ENCODE data around the gene KRTAP5-6.
"Not testable (repeated sequence)": the region's sequence is repeated elsewhere in the genome, so short reads cannot be mapped to it uniquely, and the experiment has no call there.

The KRTAP5-6 gene

GRCh38 chr11:1660111-1660867 lies 36.7 kb upstream of the KRTAP5-6 start:
- TF ChIP-seq CTCF (IDR thresholded peaks at IDR 0.05; ENCODE audit: low read length) (no peak), EZH2 (IDR thresholded peaks at IDR 0.05; ENCODE audit: borderline replicate concordance, low read length) (no peak)
- Histone ChIP-seq H3K9me2 (ENCODE audit: low read depth, low read length) (no peaks in the 10 kb centered on the region), H3K9ac (ENCODE audit: low read length) (no peak overlapping the region), H3K9me3 (ENCODE audit: low read length) (no peaks in the 10 kb centered on the region), H3K27ac (ENCODE audit: low read depth, low read length, poor library complexity, severe bottlenecking) (no peak overlapping the region), H2AFZ (ENCODE audit: low read length) (no peak overlapping the region), H4K20me1 (ENCODE audit: insufficient read depth, low read length) (no peaks in the 10 kb centered on the region), H3F3A (ENCODE audit: insufficient read depth, low read length) (no peaks in the 10 kb centered on the region), H3K4me1 (ENCODE audit: insufficient read depth, low read length, severe bottlenecking) (no peaks in the 10 kb centered on the region), H3K27me3 (ENCODE audit: insufficient read depth, low read length) (no peaks in the 10 kb centered on the region; the same call in 1 of the 2 replicates), H3K36me3 (ENCODE audit: insufficient read depth, low read length) (no peaks in the 10 kb centered on the region), H3K4me3 (ENCODE audit: low read depth, low read length, poor library complexity, severe bottlenecking) (no peak overlapping the region), H3K79me2 (ENCODE audit: insufficient read depth, low read length) (no peaks in the 10 kb centered on the region), H3K4me2 (ENCODE audit: low read length) (no peak overlapping the region)

- not testable (repeated sequence) for H3K79me2 ChIP-seq (ENCODE audit: insufficient read depth, low read length); H3K27ac ChIP-seq (ENCODE audit: low read depth, low read length, poor library complexity, severe bottlenecking); H3K9me2 ChIP-seq (ENCODE audit: low read depth, low read length); H3K4me2 ChIP-seq (ENCODE audit: low read length); H2AFZ ChIP-seq (ENCODE audit: low read length); H3K4me1 ChIP-seq (ENCODE audit: insufficient read depth, low read length, severe bottlenecking); H3K4me3 ChIP-seq (ENCODE audit: low read depth, low read length, poor library complexity, severe bottlenecking); H3K36me3 ChIP-seq (ENCODE audit: insufficient read depth, low read length); H3K9ac ChIP-seq (ENCODE audit: low read length); H3K27me3 ChIP-seq (ENCODE audit: insufficient read depth, low read length); H4K20me1 ChIP-seq (ENCODE audit: insufficient read depth, low read length); H3K9me3 ChIP-seq (ENCODE audit: low read length); H3F3A ChIP-seq (ENCODE audit: insufficient read depth, low read length)
Observed at GRCh38 chr11:1661454-1662269, 35.3 kb upstream of the KRTAP5-6 start.

- not testable (repeated sequence) for H3K27ac ChIP-seq (ENCODE audit: low read depth, low read length, poor library complexity, severe bottlenecking); H2AFZ ChIP-seq (ENCODE audit: low read length); H3K4me1 ChIP-seq (ENCODE audit: insufficient read depth, low read length, severe bottlenecking); H3K79me2 ChIP-seq (ENCODE audit: insufficient read depth, low read length); H3K27me3 ChIP-seq (ENCODE audit: insufficient read depth, low read length); H3K9me3 ChIP-seq (ENCODE audit: low read length); H4K20me1 ChIP-seq (ENCODE audit: insufficient read depth, low read length); H3K36me3 ChIP-seq (ENCODE audit: insufficient read depth, low read length); H3F3A ChIP-seq (ENCODE audit: insufficient read depth, low read length); H3K4me3 ChIP-seq (ENCODE audit: low read depth, low read length, poor library complexity, severe bottlenecking); H3K9ac ChIP-seq (ENCODE audit: low read length); H3K4me2 ChIP-seq (ENCODE audit: low read length); H3K9me2 ChIP-seq (ENCODE audit: low read depth, low read length)
Observed at GRCh38 chr11:1662699-1663283, 34.2 kb upstream of the KRTAP5-6 start.

- H3K4me1 ChIP-seq (ENCODE audit: insufficient read depth, low read length, severe bottlenecking), result no peaks in the 10 kb centered on the region
- 0 out of 2 replicates have a peak, but pooled peaks cover 5% of the 10 kb centered on the region for H3K27me3 ChIP-seq (ENCODE audit: insufficient read depth, low read length)
- no peaks in the 10 kb centered on the region for H3K9me2 ChIP-seq (ENCODE audit: low read depth, low read length)
- no peaks in the 10 kb centered on the region for H3K9me3 ChIP-seq (ENCODE audit: low read length)
- no peaks in the 10 kb centered on the region for H3K36me3 ChIP-seq (ENCODE audit: insufficient read depth, low read length)
- no peak for TF ChIP-seq CTCF (IDR thresholded peaks at IDR 0.05; ENCODE audit: low read length)
- TF ChIP-seq EZH2 (IDR thresholded peaks at IDR 0.05; ENCODE audit: borderline replicate concordance, low read length), result no peak
- H2AFZ ChIP-seq (ENCODE audit: low read length), result no peak overlapping the region
- no peak overlapping the region for H3K9ac ChIP-seq (ENCODE audit: low read length)
- no peak overlapping the region for H3K4me3 ChIP-seq (ENCODE audit: low read depth, low read length, poor library complexity, severe bottlenecking)
- no peaks in the 10 kb centered on the region for H4K20me1 ChIP-seq (ENCODE audit: insufficient read depth, low read length)
- H3K4me2 ChIP-seq (ENCODE audit: low read length), result no peak overlapping the region
- H3K27ac ChIP-seq (ENCODE audit: low read depth, low read length, poor library complexity, severe bottlenecking), result no peak overlapping the region
- no peaks in the 10 kb centered on the region for H3F3A ChIP-seq (ENCODE audit: insufficient read depth, low read length)
- H3K79me2 ChIP-seq (ENCODE audit: insufficient read depth, low read length), result no peaks in the 10 kb centered on the region
Observed at GRCh38 chr11:1665313-1665712, 31.7 kb upstream of the KRTAP5-6 start.
